ENCODE data around the gene OR2V1. TPM values are rescaled to one million over a fixed set of nuclear protein-coding genes. Genes with fewer than 3 reads are reported as not detected.

Gene OR2V1
- total and polyA plus RNA-seq, 2 experiments from 2014 or later = not detected

DNA sequence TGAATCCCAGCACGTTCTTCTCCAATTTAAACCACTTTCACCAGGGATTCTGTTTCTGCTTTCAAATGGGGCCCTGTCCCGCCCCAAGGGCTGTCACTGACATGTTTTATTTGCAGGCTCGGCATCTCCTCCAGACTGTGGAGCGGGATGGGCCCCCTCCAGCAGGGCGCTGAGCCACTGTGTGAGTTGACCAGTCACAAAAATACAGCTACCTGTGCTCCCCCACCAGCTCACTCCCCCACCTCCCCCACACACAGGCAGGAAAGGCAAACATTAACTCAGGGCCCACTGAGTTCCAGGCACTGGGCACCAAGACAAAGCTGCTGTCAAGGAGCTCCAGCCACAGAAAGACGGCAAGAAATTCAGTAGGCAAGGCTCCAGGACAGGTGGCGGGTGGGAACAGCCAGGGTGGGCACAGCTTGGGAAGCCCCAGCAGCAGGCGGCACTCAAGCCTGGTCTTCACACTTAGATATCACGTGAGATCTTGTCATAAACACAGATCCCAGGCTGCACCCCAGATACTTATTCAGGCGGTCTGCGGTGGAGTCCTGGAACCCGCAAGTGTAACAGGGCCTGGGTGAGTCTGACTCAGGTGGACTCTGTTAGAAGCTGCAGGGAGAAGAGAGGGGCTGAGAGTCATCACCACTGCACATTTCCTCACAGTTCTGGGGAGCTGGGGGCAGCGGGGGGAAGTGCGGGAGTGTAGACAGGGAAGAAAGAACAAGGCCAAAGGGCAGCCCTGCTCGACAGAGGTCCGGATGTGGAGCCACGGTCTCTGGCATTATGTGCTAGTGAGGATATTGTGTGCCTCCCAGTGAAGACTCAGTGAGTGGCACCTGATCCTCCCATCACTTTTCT, 44.7 kb downstream of the OR2V1 start:
- Mint-ChIP-seq H3K4me1 (peaks cover 17% of the 10 kb centered on the region), H3K27me3 (ENCODE audit: insufficient read depth, low read depth, poor library complexity) (peaks cover 15% of the 10 kb centered on the region)
- peaks cover 32% of the 10 kb centered on the region for H3K27me3 ChIP-seq (ENCODE audit: insufficient read depth)

More for the DNA sequence above, 44.7 kb downstream of the OR2V1 start:
- H3K27ac ChIP-seq (ENCODE audit: low read depth) = no peak overlapping the region
- ATAC-seq (no peak), DNase-seq (ENCODE audit: low spot score) (no peak)
- no peak overlapping the region for H3K4me3 ChIP-seq
- Mint-ChIP-seq H3K4me3 (no peak overlapping the region), H3K9me3 (no peaks in the 10 kb centered on the region; the same call in 2 of the 3 replicates), H3K27ac (no peak overlapping the region), H3K36me3 (ENCODE audit: low read depth) (no peaks in the 10 kb centered on the region)
- H2AFZ ChIP-seq = 0 out of 2 replicates have a peak overlapping the region, but pooled peaks have one; percentile 99
- no peak overlapping the region for H3K4me2 ChIP-seq
- TF ChIP-seq STAT1 (IDR thresholded peaks at IDR 0.05; ENCODE audit: unreplicated experiment) (no peak), ZNF331 (CRISPR knock-in tag; IDR thresholded peaks at IDR 0.05; ENCODE audit: low read depth) (no peak), CREB1 (CRISPR knock-in tag; IDR thresholded peaks at IDR 0.05; ENCODE audit: low read depth) (no peak), EZH2phosphoT487 (IDR thresholded peaks at IDR 0.05; ENCODE audit: unreplicated experiment) (no peak)
- TF ChIP-seq, protein P1, sequence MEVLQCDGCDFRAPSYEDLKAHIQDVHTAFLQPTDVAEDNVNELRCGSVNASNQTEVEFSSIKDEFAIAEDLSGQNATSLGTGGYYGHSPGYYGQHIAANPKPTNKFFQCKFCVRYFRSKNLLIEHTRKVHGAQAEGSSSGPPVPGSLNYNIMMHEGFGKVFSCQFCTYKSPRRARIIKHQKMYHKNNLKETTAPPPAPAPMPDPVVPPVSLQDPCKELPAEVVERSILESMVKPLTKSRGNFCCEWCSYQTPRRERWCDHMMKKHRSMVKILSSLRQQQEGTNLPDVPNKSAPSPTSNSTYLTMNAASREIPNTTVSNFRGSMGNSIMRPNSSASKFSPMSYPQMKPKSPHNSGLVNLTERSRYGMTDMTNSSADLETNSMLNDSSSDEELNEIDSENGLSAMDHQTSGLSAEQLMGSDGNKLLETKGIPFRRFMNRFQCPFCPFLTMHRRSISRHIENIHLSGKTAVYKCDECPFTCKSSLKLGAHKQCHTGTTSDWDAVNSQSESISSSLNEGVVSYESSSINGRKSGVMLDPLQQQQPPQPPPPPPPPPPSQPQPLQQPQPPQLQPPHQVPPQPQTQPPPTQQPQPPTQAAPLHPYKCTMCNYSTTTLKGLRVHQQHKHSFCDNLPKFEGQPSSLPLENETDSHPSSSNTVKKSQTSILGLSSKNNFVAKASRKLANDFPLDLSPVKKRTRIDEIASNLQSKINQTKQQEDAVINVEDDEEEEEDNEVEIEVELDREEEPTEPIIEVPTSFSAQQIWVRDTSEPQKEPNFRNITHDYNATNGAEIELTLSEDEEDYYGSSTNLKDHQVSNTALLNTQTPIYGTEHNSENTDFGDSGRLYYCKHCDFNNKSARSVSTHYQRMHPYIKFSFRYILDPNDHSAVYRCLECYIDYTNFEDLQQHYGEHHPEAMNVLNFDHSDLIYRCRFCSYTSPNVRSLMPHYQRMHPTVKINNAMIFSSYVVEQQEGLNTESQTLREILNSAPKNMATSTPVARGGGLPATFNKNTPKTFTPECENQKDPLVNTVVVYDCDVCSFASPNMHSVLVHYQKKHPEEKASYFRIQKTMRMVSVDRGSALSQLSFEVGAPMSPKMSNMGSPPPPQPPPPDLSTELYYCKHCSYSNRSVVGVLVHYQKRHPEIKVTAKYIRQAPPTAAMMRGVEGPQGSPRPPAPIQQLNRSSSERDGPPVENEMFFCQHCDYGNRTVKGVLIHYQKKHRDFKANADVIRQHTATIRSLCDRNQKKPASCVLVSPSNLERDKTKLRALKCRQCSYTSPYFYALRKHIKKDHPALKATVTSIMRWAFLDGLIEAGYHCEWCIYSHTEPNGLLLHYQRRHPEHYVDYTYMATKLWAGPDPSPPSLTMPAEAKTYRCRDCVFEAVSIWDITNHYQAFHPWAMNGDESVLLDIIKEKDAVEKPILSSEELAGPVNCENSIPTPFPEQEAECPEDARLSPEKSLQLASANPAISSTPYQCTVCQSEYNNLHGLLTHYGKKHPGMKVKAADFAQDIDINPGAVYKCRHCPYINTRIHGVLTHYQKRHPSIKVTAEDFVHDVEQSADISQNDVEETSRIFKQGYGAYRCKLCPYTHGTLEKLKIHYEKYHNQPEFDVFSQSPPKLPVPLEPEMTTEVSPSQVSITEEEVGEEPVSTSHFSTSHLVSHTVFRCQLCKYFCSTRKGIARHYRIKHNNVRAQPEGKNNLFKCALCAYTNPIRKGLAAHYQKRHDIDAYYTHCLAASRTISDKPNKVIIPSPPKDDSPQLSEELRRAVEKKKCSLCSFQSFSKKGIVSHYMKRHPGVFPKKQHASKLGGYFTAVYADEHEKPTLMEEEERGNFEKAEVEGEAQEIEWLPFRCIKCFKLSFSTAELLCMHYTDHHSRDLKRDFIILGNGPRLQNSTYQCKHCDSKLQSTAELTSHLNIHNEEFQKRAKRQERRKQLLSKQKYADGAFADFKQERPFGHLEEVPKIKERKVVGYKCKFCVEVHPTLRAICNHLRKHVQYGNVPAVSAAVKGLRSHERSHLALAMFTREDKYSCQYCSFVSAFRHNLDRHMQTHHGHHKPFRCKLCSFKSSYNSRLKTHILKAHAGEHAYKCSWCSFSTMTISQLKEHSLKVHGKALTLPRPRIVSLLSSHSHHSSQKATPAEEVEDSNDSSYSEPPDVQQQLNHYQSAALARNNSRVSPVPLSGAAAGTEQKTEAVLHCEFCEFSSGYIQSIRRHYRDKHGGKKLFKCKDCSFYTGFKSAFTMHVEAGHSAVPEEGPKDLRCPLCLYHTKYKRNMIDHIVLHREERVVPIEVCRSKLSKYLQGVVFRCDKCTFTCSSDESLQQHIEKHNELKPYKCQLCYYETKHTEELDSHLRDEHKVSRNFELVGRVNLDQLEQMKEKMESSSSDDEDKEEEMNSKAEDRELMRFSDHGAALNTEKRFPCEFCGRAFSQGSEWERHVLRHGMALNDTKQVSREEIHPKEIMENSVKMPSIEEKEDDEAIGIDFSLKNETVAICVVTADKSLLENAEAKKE (CRISPR knock-in tag; IDR thresholded peaks at IDR 0.05) = no peak
- H3K4me1 ChIP-seq (ENCODE audit: insufficient read depth) = peaks cover 13% of the 10 kb centered on the region; the same call in 1 of the 2 replicates
- no peaks in the 10 kb centered on the region; the same call in 1 of the 2 replicates for H4K20me1 ChIP-seq (replicated peaks; ENCODE audit: insufficient read depth)
- H3F3A ChIP-seq (replicated peaks; ENCODE audit: low read depth) = 0 out of 2 replicates have a peak, but pooled peaks cover 4% of the 10 kb centered on the region
- H3K36me3 ChIP-seq (ENCODE audit: insufficient read depth) = no peaks in the 10 kb centered on the region
- no peaks in the 10 kb centered on the region for H3K79me2 ChIP-seq (replicated peaks; ENCODE audit: insufficient read depth)
- no peaks in the 10 kb centered on the region for H3K9me2 ChIP-seq (ENCODE audit: insufficient read depth)
